ENCODE results near the gene IGLON5.

- TF ChIP-seq, protein P1, sequence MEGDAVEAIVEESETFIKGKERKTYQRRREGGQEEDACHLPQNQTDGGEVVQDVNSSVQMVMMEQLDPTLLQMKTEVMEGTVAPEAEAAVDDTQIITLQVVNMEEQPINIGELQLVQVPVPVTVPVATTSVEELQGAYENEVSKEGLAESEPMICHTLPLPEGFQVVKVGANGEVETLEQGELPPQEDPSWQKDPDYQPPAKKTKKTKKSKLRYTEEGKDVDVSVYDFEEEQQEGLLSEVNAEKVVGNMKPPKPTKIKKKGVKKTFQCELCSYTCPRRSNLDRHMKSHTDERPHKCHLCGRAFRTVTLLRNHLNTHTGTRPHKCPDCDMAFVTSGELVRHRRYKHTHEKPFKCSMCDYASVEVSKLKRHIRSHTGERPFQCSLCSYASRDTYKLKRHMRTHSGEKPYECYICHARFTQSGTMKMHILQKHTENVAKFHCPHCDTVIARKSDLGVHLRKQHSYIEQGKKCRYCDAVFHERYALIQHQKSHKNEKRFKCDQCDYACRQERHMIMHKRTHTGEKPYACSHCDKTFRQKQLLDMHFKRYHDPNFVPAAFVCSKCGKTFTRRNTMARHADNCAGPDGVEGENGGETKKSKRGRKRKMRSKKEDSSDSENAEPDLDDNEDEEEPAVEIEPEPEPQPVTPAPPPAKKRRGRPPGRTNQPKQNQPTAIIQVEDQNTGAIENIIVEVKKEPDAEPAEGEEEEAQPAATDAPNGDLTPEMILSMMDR (conservative IDR thresholded peaks at IDR 0.05), result no peak
- TF ChIP-seq EZH2 (IDR thresholded peaks at IDR 0.05; ENCODE audit: low read depth), result no peak
Measured at GRCh38 chr19:51377422-51377821, 66.0 kb downstream of the IGLON5 start.
